Measurements from ENCODE around the gene TUFM.
"Not testable (repeated sequence)": the region's sequence is repeated elsewhere in the genome, so short reads cannot be mapped to it uniquely, and the experiment has no call there.

The TUFM gene

GRCh38 chr16:28879261-28879840 lies 33.2 kb upstream of the TUFM start:
- peaks cover 10% of the 10 kb centered on the region for H3K27me3 Mint-ChIP-seq
- no peaks in the 10 kb centered on the region for H3K9me3 Mint-ChIP-seq
- no peak for DNase-seq
- CTCF ChIA-PET: interaction anchor here (0.9 to 1.9 kb wide), 3 partner anchors 33 to 66 kb away, joined by 3 to 7 read pairs (median 6); no protein-coding TSS in a partner anchor
- peaks cover 34% of the 10 kb centered on the region for H3K4me1 Mint-ChIP-seq
- no peaks in the 10 kb centered on the region for H3K36me3 Mint-ChIP-seq
- H3K27ac Mint-ChIP-seq: peak overlapping the region; percentile 45
- H3K4me3 Mint-ChIP-seq: peak overlapping the region; percentile 88

- CTCF ChIA-PET: interaction anchor here (1.9 kb wide), 1 partner anchor 65 kb away, joined by 6 read pairs; no protein-coding TSS in a partner anchor
- H3K27ac Mint-ChIP-seq: no peak within 1 kb of the TSS
Observed at GRCh38 chr16:28878083-28878926, 32.2 kb upstream of the TUFM start, which contains the start of gene ATP2A1. TSS of gene ATP2A1 (plus strand) at chr16:28878488. CDS start at chr16:28878672, 184 bp downstream.

GRCh38 chr16:28877655-28878000 lies 31.5 kb upstream of the TUFM start:
- Mint-ChIP-seq H3K27me3 (peaks cover 10% of the 10 kb centered on the region), H3K36me3 (peaks cover 9% of the 10 kb centered on the region), H3K4me1 (peaks cover 34% of the 10 kb centered on the region), H3K27ac (no peak overlapping the region), H3K9me3 (no peaks in the 10 kb centered on the region), H3K4me3 (no peak overlapping the region)
- DNase-seq: no peak
- CTCF ChIA-PET: no interaction called here

More at GRCh38 chr16:28878083-28878926, 32.2 kb upstream of the TUFM start, which contains the start of gene ATP2A1:
- Mint-ChIP-seq H3K9me3 (no peaks in the 10 kb centered on the region), H3K36me3 (peaks cover 9% of the 10 kb centered on the region), H3K4me3 (peak within 1 kb of the TSS; percentile 88), H3K27me3 (peaks cover 10% of the 10 kb centered on the region), H3K4me1 (peaks cover 34% of the 10 kb centered on the region)
- DNase-seq: no peak

GRCh38 chr16:28876973-28877654 lies 31.0 kb upstream of the TUFM start:
- Mint-ChIP-seq H3K36me3 (peaks cover 10% of the 10 kb centered on the region), H3K4me1 (peaks cover 34% of the 10 kb centered on the region), H3K9me3 (no peaks in the 10 kb centered on the region), H3K27ac (no peak overlapping the region), H3K27me3 (peaks cover 6% of the 10 kb centered on the region), H3K4me3 (no peak overlapping the region)
- CTCF ChIA-PET: interaction anchor here (6.5 kb wide), 1 partner anchor 69 kb away, joined by 66 read pairs; no protein-coding TSS in a partner anchor
- no peak for DNase-seq

- H3K27ac Mint-ChIP-seq: no peak overlapping the region
- CTCF ChIA-PET: interaction anchor here (6.5 kb wide), 1 partner anchor 70 kb away, joined by 66 read pairs; no protein-coding TSS in a partner anchor
Observed at GRCh38 chr16:28876019-28876659, 30.0 kb upstream of the TUFM start.

GRCh38 chr16:28875134-28876018 lies 29.2 kb upstream of the TUFM start:
- no peak for DNase-seq
- Mint-ChIP-seq H3K4me3 (no peak overlapping the region), H3K27me3 (no peaks in the 10 kb centered on the region), H3K4me1 (peaks cover 24% of the 10 kb centered on the region), H3K27ac (no peak overlapping the region), H3K9me3 (no peaks in the 10 kb centered on the region), H3K36me3 (peaks cover 13% of the 10 kb centered on the region)
- CTCF ChIA-PET: interaction anchor here (1.7 to 6.5 kb wide), 2 partner anchors 16 to 71 kb away, joined by 4 to 66 read pairs; no protein-coding TSS in a partner anchor

More at GRCh38 chr16:28876019-28876659, 30.0 kb upstream of the TUFM start:
- H3K9me3 Mint-ChIP-seq: no peaks in the 10 kb centered on the region
- peaks cover 5% of the 10 kb centered on the region for H3K27me3 Mint-ChIP-seq
- H3K4me1 Mint-ChIP-seq: peaks cover 32% of the 10 kb centered on the region
- no peak overlapping the region for H3K4me3 Mint-ChIP-seq
- DNase-seq: no peak
- H3K36me3 Mint-ChIP-seq: peaks cover 11% of the 10 kb centered on the region

- no peak for DNase-seq
- H3K27ac Mint-ChIP-seq: no peak overlapping the region
- CTCF ChIA-PET: interaction anchor here (1.0 to 6.5 kb wide), 5 partner anchors 15 to 72 kb away, joined by 4 to 66 read pairs (median 4); partner anchors contain the start of gene CD19
Observed at GRCh38 chr16:28874406-28874805, 28.3 kb upstream of the TUFM start.

GRCh38 chr16:28873543-28874201 lies 27.5 kb upstream of the TUFM start:
- DNase-seq: peak; percentile 70
- CTCF ChIA-PET: interaction anchor here (0.7 to 6.5 kb wide), 8 partner anchors 10 to 73 kb away, joined by 3 to 66 read pairs (median 4); partner anchors contain the start of genes CD19 and SH2B1
- H3K9me3 Mint-ChIP-seq: no peaks in the 10 kb centered on the region
- no peak overlapping the region for H3K4me3 Mint-ChIP-seq
- no peaks in the 10 kb centered on the region for H3K27me3 Mint-ChIP-seq
- H3K27ac Mint-ChIP-seq: no peak overlapping the region
- peaks cover 25% of the 10 kb centered on the region for H3K36me3 Mint-ChIP-seq
- H3K4me1 Mint-ChIP-seq: peaks cover 11% of the 10 kb centered on the region

More at GRCh38 chr16:28874406-28874805, 28.3 kb upstream of the TUFM start:
- peaks cover 21% of the 10 kb centered on the region for H3K36me3 Mint-ChIP-seq
- peaks cover 19% of the 10 kb centered on the region for H3K4me1 Mint-ChIP-seq
- H3K9me3 Mint-ChIP-seq: no peaks in the 10 kb centered on the region
- H3K27me3 Mint-ChIP-seq: no peaks in the 10 kb centered on the region
- H3K4me3 Mint-ChIP-seq: no peak overlapping the region

GRCh38 chr16:28872952-28873351 lies 26.8 kb upstream of the TUFM start:
- H3K9me3 Mint-ChIP-seq: no peaks in the 10 kb centered on the region
- DNase-seq: no peak
- H3K36me3 Mint-ChIP-seq: peaks cover 26% of the 10 kb centered on the region
- no peak overlapping the region for H3K4me3 Mint-ChIP-seq
- peaks cover 7% of the 10 kb centered on the region for H3K4me1 Mint-ChIP-seq
- H3K27ac Mint-ChIP-seq: no peak overlapping the region
- H3K27me3 Mint-ChIP-seq: no peaks in the 10 kb centered on the region
- CTCF ChIA-PET: interaction anchor here (0.7 to 6.5 kb wide), 4 partner anchors 10 to 73 kb away, joined by 3 to 66 read pairs (median 3); partner anchors contain the start of gene SH2B1

- H3K4me1 Mint-ChIP-seq: peaks cover 18% of the 10 kb centered on the region
- no peak for DNase-seq
- CTCF ChIA-PET: no interaction called here
- no peaks in the 10 kb centered on the region for H3K27me3 Mint-ChIP-seq
- no peak overlapping the region for H3K27ac Mint-ChIP-seq
- H3K9me3 Mint-ChIP-seq: no peaks in the 10 kb centered on the region
- no peak overlapping the region for H3K4me3 Mint-ChIP-seq
- peaks cover 32% of the 10 kb centered on the region for H3K36me3 Mint-ChIP-seq
Observed at GRCh38 chr16:28869201-28869600, 23.1 kb upstream of the TUFM start.

- H3K9me3 Mint-ChIP-seq, H3K27ac Mint-ChIP-seq, CTCF ChIA-PET: not testable (repeated sequence)
Observed at GRCh38 chr16:28867646-28868045, 21.5 kb upstream of the TUFM start.

GRCh38 chr16:28867241-28867640 lies 21.1 kb upstream of the TUFM start:
- no peak overlapping the region for H3K27ac Mint-ChIP-seq
- peaks cover 33% of the 10 kb centered on the region for H3K4me1 Mint-ChIP-seq
- CTCF ChIA-PET: no interaction called here
- H3K9me3 Mint-ChIP-seq: no peaks in the 10 kb centered on the region
- DNase-seq: no peak
- peaks cover 24% of the 10 kb centered on the region for H3K36me3 Mint-ChIP-seq
- no peak overlapping the region for H3K4me3 Mint-ChIP-seq
- no peaks in the 10 kb centered on the region for H3K27me3 Mint-ChIP-seq

More at GRCh38 chr16:28867646-28868045, 21.5 kb upstream of the TUFM start:
- DNase-seq, H3K27me3 Mint-ChIP-seq, H3K4me3 Mint-ChIP-seq: not testable (repeated sequence)
- Mint-ChIP-seq H3K36me3 (peaks cover 24% of the 10 kb centered on the region), H3K4me1 (peaks cover 33% of the 10 kb centered on the region)

Measured in activated naive CD4-positive, alpha-beta T cell treated with anti-CD3 and anti-CD28 coated beads, Interleukin-2, amount 10 ng/mL, durations not matched to agents 7 days and 5 days (primary cell).